AG04450 (cell line): ENCODE measurements around the gene NUDT3. TPM values are rescaled to one million over a fixed set of nuclear protein-coding genes. Genes with fewer than 3 reads are reported as not detected.

Source experiments
- CTCF ChIA-PET: fragments of 300-600, 350-600 bp; formaldehyde crosslinking; extraction: SDS; loops from one replicate; lab custom pipeline; 2022; ENCODE audit warnings: antibody characterized with exemption, inconsistent platforms; lab: Charles Lee
- POLR2A ChIA-PET: fragments of 350-600 bp; formaldehyde crosslinking; extraction: SDS; loops from one replicate; lab custom pipeline; 2021; ENCODE audit warnings: antibody characterized with exemption, inconsistent platforms; lab: Yijun Ruan, JAX
- DNase-seq: peaks from one replicate; pipeline ENCODE4 v3.0.0-alpha.2; 2011; ENCODE audit warnings: low read depth, low spot score
- H3K27ac ChIP-seq: one replicate; pipeline ENCODE4 v1.5.1; 2012; ENCODE audit warnings: low read depth, low read length, control low read depth
- H3K27me3 ChIP-seq: one replicate; pipeline ENCODE4 v1.6.0; 2012; ENCODE audit warnings: low read length; ENCODE audit not compliant: control insufficient read depth, insufficient read depth
- H3K4me3 ChIP-seq: 2 replicates; pipeline ENCODE4 v1.5.1; 2011; ENCODE audit warnings: mild to moderate bottlenecking, low read depth, low read length, control low read depth
- H3K9me3 ChIP-seq: 2 replicates; pipeline ENCODE4 v1.5.1; 2012; ENCODE audit warnings: low read length; ENCODE audit not compliant: control insufficient read depth, insufficient read depth
- CTCF ChIP-seq: IDR thresholded peaks from 2 replicates; pipeline ENCODE4 v1.5.1; 2011; ENCODE audit warnings: low read depth, low read length, control low read depth, inconsistent platforms
- polyA plus RNA-seq: library from polyadenylated mRNA; depleted of rRNA; stranded (reverse); fragments of >200 nt; gene quantifications from 2 replicates; pipeline ENCODE4 v1.2.3, GENCODE V29; 2011

NUDT3 gene
- polyA plus RNA-seq, 1 experiment: 26.7 TPM

- TF ChIP-seq CTCF: no peak
- CTCF ChIA-PET: interaction anchor here (1.1 to 1.9 kb wide), 4 partner anchors 9 to 228 kb away, joined by 5 to 11 read pairs (median 6); no protein-coding TSS in a partner anchor
- POLR2A ChIA-PET: interaction anchor here (0.6 to 0.7 kb wide), 2 partner anchors 23 to 230 kb away, joined by 4 to 7 read pairs; no protein-coding TSS in a partner anchor
- Histone ChIP-seq H3K9me3 (no peaks in the 10 kb centered on the region; the same call in 1 of the 2 replicates), H3K4me3 (peak overlapping the region; percentile 99), H3K27ac (no peak overlapping the region), H3K27me3 (no peaks in the 10 kb centered on the region)
- no peak for DNase-seq
These were observed 32.0 kb upstream of the NUDT3 start for GRCh38 chr6:34424200-34425131.

- no peaks in the 10 kb centered on the region; the same call in 1 of the 2 replicates for H3K9me3 ChIP-seq
- DNase-seq: no peak
- no peaks in the 10 kb centered on the region for H3K27me3 ChIP-seq
- ChIA-PET POLR2A (interaction anchor here (0.7 kb wide), 2 partner anchors 185 to 186 kb away, joined by 3 to 6 read pairs; partner anchors contain the start of gene HMGA1), CTCF (interaction anchor here (0.8 to 1.9 kb wide), 3 partner anchors 30 to 227 kb away, joined by 5 to 6 read pairs (median 5); no protein-coding TSS in a partner anchor)
- no peak overlapping the region for H3K4me3 ChIP-seq
- no peak overlapping the region for H3K27ac ChIP-seq
- no peak for TF ChIP-seq CTCF
These were observed 30.8 kb upstream of the NUDT3 start for GRCh38 chr6:34423254-34423653.

GRCh38 chr6:34418367-34418766 is 25.9 kb upstream of the NUDT3 start:
- ChIA-PET CTCF (interaction anchor here (2.3 kb wide), 1 partner anchor 169 kb away, joined by 11 read pairs; the partner anchor contains the start of gene SMIM29), POLR2A (no interaction called here)
- no peak overlapping the region for H3K27ac ChIP-seq
- no peak overlapping the region for H3K4me3 ChIP-seq
- no peaks in the 10 kb centered on the region for H3K27me3 ChIP-seq
- no peak for DNase-seq
- H3K9me3 ChIP-seq: no peaks in the 10 kb centered on the region
- no peak for TF ChIP-seq CTCF

- no peak for DNase-seq
- Histone ChIP-seq H3K27ac (no peak overlapping the region), H3K9me3 (no peaks in the 10 kb centered on the region), H3K4me3 (no peak overlapping the region), H3K27me3 (no peaks in the 10 kb centered on the region)
- TF ChIP-seq CTCF: no peak
- ChIA-PET POLR2A (interaction anchor here (0.7 to 2.8 kb wide), 3 partner anchors 9 to 280 kb away, joined by 3 to 30 read pairs (median 3); partner anchors contain the start of genes ILRUN and RPS10), CTCF (interaction anchor here (0.7 to 3.5 kb wide), 3 partner anchors 167 to 642 kb away, joined by 4 to 30 read pairs (median 8); partner anchors contain the start of gene SMIM29)
These were observed 24.5 kb upstream of the NUDT3 start for GRCh38 chr6:34416877-34417371.
